Heart right ventricle (tissue), 16 donors: Measurements from ENCODE around the gene ENTPD7. TPM values are rescaled to one million over a fixed set of nuclear protein-coding genes. Genes with fewer than 3 reads are reported as not detected.

Experiments used
- ATAC-seq, 8 donors: fragments of 200-7000 bp; cut with Tn5 transposase; one replicate each; pipeline ENCODE4 v1.9.1; 2020; ENCODE audit warnings: mild to moderate bottlenecking in 8 of 8, moderate library complexity in 8 of 8, moderate number of reproducible peaks in 1 of 8
- DNase-seq, 2 donors: peaks; one replicate each; pipeline ENCODE4 v3.0.0-alpha.2; 2020
- H3K27ac ChIP-seq, 10 donors: fragments of 200-600 bp; sonication (generic) in 2 of 10; one replicate each; pipeline versions ENCODE4 v1.5.0 to v1.8.0; 2020 to 2022; ENCODE audit warnings: mild to moderate bottlenecking in 3 of 10
- H3K27me3 ChIP-seq, 7 donors: fragments of 200-600 bp; one replicate each; pipeline ENCODE4 v1.8.0; 2021 to 2022; ENCODE audit warnings: mild to moderate bottlenecking in 2 of 7
- H3K36me3 ChIP-seq, 9 donors: fragments of 200-600 bp; sonication (generic) in 1 of 9; one replicate each; pipeline versions ENCODE4 v1.5.0 to v1.8.0; 2020 to 2022; ENCODE audit warnings: mild to moderate bottlenecking in 2 of 9
- H3K4me1 ChIP-seq, 9 donors: fragments of 200-600 bp; sonication (generic) in 1 of 9; one replicate each; pipeline versions ENCODE4 v1.5.0 to v1.8.0; 2020 to 2022; ENCODE audit warnings: mild to moderate bottlenecking in 4 of 9
- H3K4me3 ChIP-seq, 10 donors: fragments of 200-600 bp; sonication (generic) in 2 of 10; one replicate each; pipeline versions ENCODE4 v1.5.0 to v1.8.0; 2020 to 2022; ENCODE audit warnings: mild to moderate bottlenecking in 7 of 10, moderate library complexity in 2 of 10
- H3K9me3 ChIP-seq, 11 donors: fragments of 200-600 bp in 10 of 11; sonication (generic) in 2 of 11; one replicate each; pipeline versions ENCODE4 v1.5.0 to v1.8.0; 2013 to 2022; ENCODE audit warnings: mild to moderate bottlenecking in 2 of 11, control low read depth in 1 of 11, moderate library complexity in 1 of 11
- CTCF ChIP-seq, 9 donors: fragments of 200-600 bp; sonication (generic) in 2 of 9; IDR thresholded peaks; one replicate each; pipeline versions ENCODE4 v1.5.0 to v1.8.0; 2021 to 2022; ENCODE audit warnings: antibody characterized with exemption in 9 of 9, mild to moderate bottlenecking in 5 of 9, moderate library complexity in 1 of 9
- WGBS, 2 donors: extraction: QIAGEN DNeasy Blood & Tissue Kit; methylation state at CpG; one replicate each; pipeline ENCODE4 v1.1.7; 2013; ENCODE audit warnings: inconsistent platforms in 1 of 2; 5-methylcytosine and 5-hydroxymethylcytosine counted together
- intact Hi-C, 10 donors: fragments of 100-400 bp; cut with DNase I; formaldehyde crosslinking; loops; one replicate each; pipeline versions ENCODE4 v1.11.1 to v1.14.2; 2022
- polyA plus RNA-seq, 2 donors: library from polyadenylated mRNA; stranded (reverse); fragments of 200-250 nt; gene quantifications; one replicate each; pipeline ENCODE4 v1.2.3, GENCODE V29; 2013
- total RNA-seq, 10 donors: library from RNA; stranded (reverse); fragmentation: NEBNext Ultra II Directional in 3 of 10; extraction: Animal tissue kit (Norgen Biotek cat#: 25700) in 3 of 10; gene quantifications; one replicate each; pipeline versions ENCODE4 v1.2.1 to v1.2.4, GENCODE V29; 2021 to 2023
- donor health status: Arrhythmogenic right ventricular cardiomyopathy.
- donor health status: ischemic (EF 13 %, LVEDD 7.1; RV severe dilation, severe dysfunction).
- donor health status: healthy with polysubstance abuse.
- donor health status: DM: no; HTN: yes; CAD: no.
- donor health status: DM: no; HTN: no; CAD: no.
- donor health status: ischemic (EF 25% LVEDD 6.9; RV normal size, moderate dysfunction).
- donor health status: ischemic (EF 25% LVEDD 5.7; RV mildly dilated, moderate dysfunction).
- donor health status: healthy.
- donor health status: DM: yes; HTN: yes; CAD: no.
- donor health status: Ischemic cardiomyopathy.
- donor health status: ischemic (EF 35%, LVEDD 5.7; RV mildly dilated, moderate dysfunction).
- donor health status: nonischemic (EF 11% LVEDD 7.7; RV severe dilation, severe dysfunction).
- donor health status: DM: yes; HTN: yes; CAD: no.
- donor health status: PGD.
- donor health status: ischemic (EF 29% LVEDD 5.4; RV normal size, mild dysfunction).
- donor health status: nonischemic (EF 23%, LVEDD 6.1; RV moderate dilation, normal function).

Gene ENTPD7
- total and polyA plus RNA-seq, 12 donors = 0.22 to 3.8 (median 2.3) TPM

- ATAC-seq (no peak), DNase-seq (no peak)
- no peaks in the 10 kb centered on the region for H3K27me3 ChIP-seq
- intact Hi-C loops = no loop called here
- H3K4me3 ChIP-seq = no peak overlapping the region
- H3K27ac ChIP-seq = no peak overlapping the region
- peaks cover 0 to 73% (median 0%) of the 10 kb centered on the region in 9 donors for H3K36me3 ChIP-seq
- no peak for TF ChIP-seq CTCF (IDR thresholded peaks at IDR 0.05)
- WGBS, 2 donors = 95 to 98% methylated on average over 2 of the region's 2 CpGs
- no peaks in the 10 kb centered on the region for H3K9me3 ChIP-seq
- peaks cover 0 to 20% (median 7%) of the 10 kb centered on the region in 9 donors for H3K4me1 ChIP-seq
These were observed 6.0 kb downstream of the ENTPD7 start for GRCh38 chr10:99665304-99665703.

DNA sequence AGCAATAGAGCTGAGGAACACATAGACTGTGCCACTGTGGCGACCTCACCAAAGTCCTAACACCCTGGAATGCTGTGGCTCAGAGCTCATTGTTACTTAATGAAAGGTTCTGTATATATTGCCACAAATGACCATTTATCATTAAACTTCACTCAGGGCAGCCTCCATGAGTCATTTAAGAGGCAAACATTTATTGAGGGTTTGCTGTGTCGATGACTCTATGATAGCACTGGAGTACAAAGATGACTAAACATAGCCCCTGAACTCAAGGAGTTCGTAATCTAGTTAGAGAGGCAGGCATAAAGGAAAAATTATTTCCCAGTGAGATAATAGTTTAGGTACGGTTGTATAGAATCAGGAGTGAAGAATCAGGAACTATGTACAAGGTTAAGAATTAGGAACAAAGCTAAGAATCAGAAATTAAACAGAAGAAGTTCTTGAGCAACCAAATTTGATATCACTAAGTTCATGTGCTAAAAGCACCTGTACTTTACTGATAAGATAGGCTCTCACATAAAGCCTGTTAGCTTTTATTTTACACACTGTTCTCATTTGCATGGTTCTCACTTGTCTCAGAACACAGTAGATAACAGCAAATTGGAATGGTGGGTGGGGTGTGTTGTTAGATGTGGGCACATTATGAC, 7.9 kb downstream of the ENTPD7 start:
- ATAC-seq = no peak
- TF ChIP-seq CTCF (IDR thresholded peaks at IDR 0.05) = no peak
- peaks cover 0 to 82% (median 0%) of the 10 kb centered on the region in 9 donors for H3K36me3 ChIP-seq
- H3K27me3 ChIP-seq = no peaks in the 10 kb centered on the region
- no peak overlapping the region for H3K27ac ChIP-seq
- no peak overlapping the region for H3K4me3 ChIP-seq
- intact Hi-C loops = no loop called here
- DNase-seq = no peak
- 75 to 81% methylated on average over 4 of the region's 4 CpGs for WGBS, 2 donors
- peaks cover 0 to under 1% (median 0%) of the 10 kb centered on the region in 9 donors for H3K4me1 ChIP-seq
- no peaks in the 10 kb centered on the region for H3K9me3 ChIP-seq

DNA sequence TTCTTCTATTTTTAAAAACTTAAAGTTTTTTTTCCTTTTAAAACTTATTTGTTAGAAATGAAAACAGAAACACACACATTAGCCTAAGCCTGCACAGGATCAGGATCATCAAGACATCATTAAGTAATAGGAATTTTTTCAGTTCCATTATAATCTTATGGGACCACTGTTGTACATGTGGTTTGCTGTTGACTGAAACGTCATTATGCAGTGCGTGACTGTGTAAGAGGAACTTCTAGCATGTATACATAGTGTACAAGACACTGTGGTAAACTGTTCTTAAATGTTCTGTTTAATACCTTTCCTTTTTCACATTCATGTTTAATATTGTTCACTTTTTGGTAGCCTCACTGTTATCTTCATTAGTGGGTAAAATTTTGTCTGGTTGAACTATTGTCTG, 12.1 kb downstream of the ENTPD7 start:
- no peak overlapping the region for H3K4me3 ChIP-seq
- ATAC-seq (no peak), DNase-seq (no peak)
- no peak overlapping the region for H3K27ac ChIP-seq
- peaks cover 0 to 48% (median 0%) of the 10 kb centered on the region in 9 donors for H3K36me3 ChIP-seq
- no peak for TF ChIP-seq CTCF (IDR thresholded peaks at IDR 0.05)
- intact Hi-C loops = no loop called here
- H3K9me3 ChIP-seq = no peaks in the 10 kb centered on the region
- H3K27me3 ChIP-seq = no peaks in the 10 kb centered on the region
- peaks cover 0 to 27% (median 0%) of the 10 kb centered on the region in 9 donors for H3K4me1 ChIP-seq
- WGBS, 2 donors = 92 to 93% methylated on average over 2 of the region's 2 CpGs

DNA sequence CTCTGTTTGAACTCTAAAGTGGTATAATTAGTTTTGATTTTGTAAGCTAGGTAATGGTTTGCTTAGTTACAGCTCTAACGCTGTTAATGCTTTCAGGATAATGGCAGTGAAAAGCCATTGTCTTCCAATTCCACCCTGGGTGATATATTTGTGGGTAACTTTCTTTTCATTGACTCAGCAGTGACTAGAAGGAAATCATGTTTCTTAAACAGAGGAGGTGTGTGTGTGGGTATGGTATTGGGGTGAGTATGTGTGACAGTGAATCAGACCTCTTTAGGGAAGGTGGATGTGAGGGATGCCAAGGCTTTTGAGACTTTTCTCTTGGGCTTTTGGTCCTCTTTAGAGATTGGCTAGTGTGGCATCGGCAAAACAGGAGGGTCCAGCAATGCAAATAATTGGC, 13.6 kb downstream of the ENTPD7 start:
- Histone ChIP-seq H3K36me3 (peaks cover 0 to 37% (median 0%) of the 10 kb centered on the region in 9 donors), H3K4me3 (no peak overlapping the region), H3K4me1 (peaks cover 0 to 30% (median 0%) of the 10 kb centered on the region in 9 donors), H3K27ac (no peak overlapping the region), H3K27me3 (no peaks in the 10 kb centered on the region), H3K9me3 (no peaks in the 10 kb centered on the region)
- intact Hi-C loops = no loop called here
- ATAC-seq (no peak), DNase-seq (no peak)
- TF ChIP-seq CTCF (IDR thresholded peaks at IDR 0.05) = no peak
- WGBS, 2 donors = 98 to 100% methylated on average over 2 of the region's 2 CpGs
